ENCODE measurements around the gene CPD. TPM values are rescaled to one million over a fixed set of nuclear protein-coding genes. Genes with fewer than 3 reads are reported as not detected.
A peak's percentile ranks its signal among the peaks of the same experiment; 100 is the strongest.

The CPD gene
- total and polyA plus RNA-seq, 9 of the 15 experiments (the other 6 are each of a cell fraction or from before 2014, with no cell fraction given) = 4.5 to 24.4 (median 20.4) TPM

DNA sequence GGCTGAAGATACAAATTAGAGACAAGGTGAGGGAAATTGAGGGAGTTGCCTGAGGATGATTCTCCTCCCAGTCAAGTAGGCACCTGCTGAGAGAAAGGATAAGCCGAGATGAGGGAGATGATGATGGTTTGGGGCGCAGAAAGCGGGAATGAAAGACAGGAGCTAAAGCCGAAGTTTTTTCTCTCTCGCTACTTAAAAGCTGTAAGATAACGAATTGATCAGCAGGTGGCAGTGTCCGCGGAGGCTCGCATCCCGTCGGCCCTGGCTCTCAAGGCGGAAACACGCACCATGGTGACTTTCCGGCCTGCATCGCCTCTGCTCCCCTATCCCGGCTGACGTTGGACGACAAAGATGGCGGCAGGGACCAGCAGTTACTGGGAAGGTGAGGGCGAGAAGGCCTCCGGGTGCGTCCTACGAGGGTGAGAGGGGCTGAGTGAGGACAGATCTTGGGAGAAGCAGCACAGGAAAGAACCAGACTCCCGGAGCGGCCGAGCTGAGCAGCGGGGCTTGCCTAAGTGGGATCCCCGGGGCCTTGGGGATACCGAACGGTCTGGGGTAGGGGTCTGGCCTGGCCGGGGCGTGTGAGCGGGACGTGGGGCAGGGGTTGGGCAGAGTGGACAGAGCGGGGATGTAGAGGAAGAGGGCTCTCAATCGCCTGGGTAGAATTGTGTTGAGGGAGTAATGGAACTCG, 98.5 kb downstream of the CPD start, which contains the start of gene GOSR1 (continued):
- TF ChIP-seq PURB (CRISPR knock-in tag; IDR thresholded peaks at IDR 0.05; ENCODE audit: low read depth) (no peak), PHTF2 (CRISPR knock-in tag; IDR thresholded peaks at IDR 0.05) (no peak), NRF1 (conservative IDR thresholded peaks at IDR 0.05 in 1 of 2, IDR thresholded peaks at IDR 0.05 in 1 of 2) (peak in 1 of 2 experiments; percentile 37; a peak in 1 of 4 replicates), ZNF589 (CRISPR knock-in tag; IDR thresholded peaks at IDR 0.05; ENCODE audit: low read depth) (peak; percentile 61; the same call in 1 of the 2 replicates), PTTG1 (tag; IDR thresholded peaks at IDR 0.05; ENCODE audit: low read depth) (no peak), RBM14 (IDR thresholded peaks at IDR 0.05; ENCODE audit: borderline replicate concordance, insufficient read depth, low read depth, low read length) (no peak), ATF6 (CRISPR knock-in tag; IDR thresholded peaks at IDR 0.05) (no peak), TEAD2 (tag; IDR thresholded peaks at IDR 0.05) (no peak)
- TF ChIP-seq, protein P1, sequence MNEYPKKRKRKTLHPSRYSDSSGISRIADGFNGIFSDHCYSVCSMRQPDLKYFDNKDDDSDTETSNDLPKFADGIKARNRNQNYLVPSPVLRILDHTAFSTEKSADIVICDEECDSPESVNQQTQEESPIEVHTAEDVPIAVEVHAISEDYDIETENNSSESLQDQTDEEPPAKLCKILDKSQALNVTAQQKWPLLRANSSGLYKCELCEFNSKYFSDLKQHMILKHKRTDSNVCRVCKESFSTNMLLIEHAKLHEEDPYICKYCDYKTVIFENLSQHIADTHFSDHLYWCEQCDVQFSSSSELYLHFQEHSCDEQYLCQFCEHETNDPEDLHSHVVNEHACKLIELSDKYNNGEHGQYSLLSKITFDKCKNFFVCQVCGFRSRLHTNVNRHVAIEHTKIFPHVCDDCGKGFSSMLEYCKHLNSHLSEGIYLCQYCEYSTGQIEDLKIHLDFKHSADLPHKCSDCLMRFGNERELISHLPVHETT (CRISPR knock-in tag; conservative IDR thresholded peaks at IDR 0.05 in 1 of 2, IDR thresholded peaks at IDR 0.05 in 1 of 2) = no peak
